HL-60 (cell line): ENCODE measurements around the gene TSC2.

ENCODE experiments used
- GABPA ChIP-seq: IDR thresholded peaks from 2 replicates; pipeline ENCODE4 v1.6.1; 2012; ENCODE audit warnings: low read depth
- POLR2AphosphoS5 ChIP-seq: IDR thresholded peaks from 2 replicates; pipeline ENCODE4 v1.6.1; 2012; ENCODE audit warnings: low read depth
- SPI1 ChIP-seq: IDR thresholded peaks from 2 replicates; pipeline ENCODE4 v1.6.1; 2012; ENCODE audit warnings: low read depth, mild to moderate bottlenecking, borderline replicate concordance
- TF ChIP-seq, protein P1 (sequence below): IDR thresholded peaks from one replicate; pipeline ENCODE4 v1.5.1; 2011; ENCODE audit warnings: low read length, control low read depth, inconsistent platforms; ENCODE audit not compliant: insufficient read depth
- TF ChIP-seq, protein P2 (sequence below): IDR thresholded peaks from 2 replicates; pipeline ENCODE4 v1.6.1; 2012; ENCODE audit warnings: low read depth; ENCODE audit not compliant: insufficient replicate concordance

DNA sequence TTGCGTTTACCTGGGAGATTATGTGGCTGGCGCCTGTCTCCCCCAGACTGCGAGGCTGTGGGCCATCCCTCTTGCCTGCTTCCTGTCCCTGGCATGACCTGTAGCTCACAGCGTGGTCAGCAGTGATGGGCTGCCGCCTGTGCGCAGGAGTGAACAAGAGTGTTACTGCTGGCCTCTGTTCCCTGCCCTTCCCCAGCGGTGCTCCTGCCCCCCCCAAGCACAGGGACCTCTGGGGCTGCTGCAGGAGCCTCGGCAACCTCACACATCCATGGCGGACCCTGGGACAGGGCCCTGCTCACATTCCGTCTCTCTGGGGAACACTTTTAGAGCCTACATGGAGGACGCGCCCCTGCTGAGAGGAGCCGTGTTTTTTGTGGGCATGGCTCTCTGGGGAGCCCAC lies 10.6 kb downstream of the TSC2 start:
- TF ChIP-seq, protein P1, sequence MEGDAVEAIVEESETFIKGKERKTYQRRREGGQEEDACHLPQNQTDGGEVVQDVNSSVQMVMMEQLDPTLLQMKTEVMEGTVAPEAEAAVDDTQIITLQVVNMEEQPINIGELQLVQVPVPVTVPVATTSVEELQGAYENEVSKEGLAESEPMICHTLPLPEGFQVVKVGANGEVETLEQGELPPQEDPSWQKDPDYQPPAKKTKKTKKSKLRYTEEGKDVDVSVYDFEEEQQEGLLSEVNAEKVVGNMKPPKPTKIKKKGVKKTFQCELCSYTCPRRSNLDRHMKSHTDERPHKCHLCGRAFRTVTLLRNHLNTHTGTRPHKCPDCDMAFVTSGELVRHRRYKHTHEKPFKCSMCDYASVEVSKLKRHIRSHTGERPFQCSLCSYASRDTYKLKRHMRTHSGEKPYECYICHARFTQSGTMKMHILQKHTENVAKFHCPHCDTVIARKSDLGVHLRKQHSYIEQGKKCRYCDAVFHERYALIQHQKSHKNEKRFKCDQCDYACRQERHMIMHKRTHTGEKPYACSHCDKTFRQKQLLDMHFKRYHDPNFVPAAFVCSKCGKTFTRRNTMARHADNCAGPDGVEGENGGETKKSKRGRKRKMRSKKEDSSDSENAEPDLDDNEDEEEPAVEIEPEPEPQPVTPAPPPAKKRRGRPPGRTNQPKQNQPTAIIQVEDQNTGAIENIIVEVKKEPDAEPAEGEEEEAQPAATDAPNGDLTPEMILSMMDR, result no peak
- TF ChIP-seq, protein P2, sequence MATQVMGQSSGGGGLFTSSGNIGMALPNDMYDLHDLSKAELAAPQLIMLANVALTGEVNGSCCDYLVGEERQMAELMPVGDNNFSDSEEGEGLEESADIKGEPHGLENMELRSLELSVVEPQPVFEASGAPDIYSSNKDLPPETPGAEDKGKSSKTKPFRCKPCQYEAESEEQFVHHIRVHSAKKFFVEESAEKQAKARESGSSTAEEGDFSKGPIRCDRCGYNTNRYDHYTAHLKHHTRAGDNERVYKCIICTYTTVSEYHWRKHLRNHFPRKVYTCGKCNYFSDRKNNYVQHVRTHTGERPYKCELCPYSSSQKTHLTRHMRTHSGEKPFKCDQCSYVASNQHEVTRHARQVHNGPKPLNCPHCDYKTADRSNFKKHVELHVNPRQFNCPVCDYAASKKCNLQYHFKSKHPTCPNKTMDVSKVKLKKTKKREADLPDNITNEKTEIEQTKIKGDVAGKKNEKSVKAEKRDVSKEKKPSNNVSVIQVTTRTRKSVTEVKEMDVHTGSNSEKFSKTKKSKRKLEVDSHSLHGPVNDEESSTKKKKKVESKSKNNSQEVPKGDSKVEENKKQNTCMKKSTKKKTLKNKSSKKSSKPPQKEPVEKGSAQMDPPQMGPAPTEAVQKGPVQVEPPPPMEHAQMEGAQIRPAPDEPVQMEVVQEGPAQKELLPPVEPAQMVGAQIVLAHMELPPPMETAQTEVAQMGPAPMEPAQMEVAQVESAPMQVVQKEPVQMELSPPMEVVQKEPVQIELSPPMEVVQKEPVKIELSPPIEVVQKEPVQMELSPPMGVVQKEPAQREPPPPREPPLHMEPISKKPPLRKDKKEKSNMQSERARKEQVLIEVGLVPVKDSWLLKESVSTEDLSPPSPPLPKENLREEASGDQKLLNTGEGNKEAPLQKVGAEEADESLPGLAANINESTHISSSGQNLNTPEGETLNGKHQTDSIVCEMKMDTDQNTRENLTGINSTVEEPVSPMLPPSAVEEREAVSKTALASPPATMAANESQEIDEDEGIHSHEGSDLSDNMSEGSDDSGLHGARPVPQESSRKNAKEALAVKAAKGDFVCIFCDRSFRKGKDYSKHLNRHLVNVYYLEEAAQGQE, result no peak
- TF ChIP-seq POLR2AphosphoS5, result no peak
- no peak for TF ChIP-seq GABPA
- no peak for TF ChIP-seq SPI1
